ENCODE results near the gene GPR157. TPM values are rescaled to one million over a fixed set of nuclear protein-coding genes. Genes with fewer than 3 reads are reported as not detected.

The GPR157 gene
- total and polyA plus RNA-seq, 2 experiments from 2014 or later, result 0.81 to 3.9 TPM

DNA sequence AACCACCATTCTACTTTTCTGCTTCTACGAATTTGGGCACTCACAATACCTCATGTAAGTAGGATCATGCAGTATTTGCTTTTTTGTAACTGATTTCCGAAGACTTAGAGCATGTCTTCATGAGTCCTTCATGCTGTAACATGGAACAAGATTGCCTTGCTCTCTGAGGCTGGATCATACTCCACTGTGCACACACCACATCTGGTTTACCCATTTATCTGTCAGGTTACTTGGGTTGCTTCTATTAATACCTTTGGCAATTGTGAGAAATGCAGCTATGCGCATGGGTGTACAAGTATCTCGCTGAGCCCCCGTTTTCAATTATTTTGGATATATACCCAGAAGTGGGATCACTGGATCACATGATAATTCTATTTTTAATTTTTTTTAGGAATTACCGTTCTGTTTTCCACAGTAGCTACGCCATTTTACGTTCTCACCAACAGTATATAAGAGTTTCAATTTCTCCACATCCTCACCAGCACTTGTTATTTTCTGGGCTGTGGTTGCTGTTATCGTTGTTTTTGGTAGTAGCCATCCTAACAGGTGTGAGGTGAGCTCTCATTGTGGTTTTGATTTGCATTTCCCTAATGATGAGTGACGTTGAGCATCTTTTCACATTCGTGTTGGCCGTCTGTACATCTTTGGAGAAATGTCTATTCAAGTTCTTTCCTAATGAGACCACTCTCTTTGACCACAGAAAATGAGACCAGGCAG lies 48.8 kb downstream of the GPR157 start (continued):
- TF ChIP-seq ZNF462 (CRISPR knock-in tag; IDR thresholded peaks at IDR 0.05), result no peak
- no peak for TF ChIP-seq EZH2 (IDR thresholded peaks at IDR 0.05; ENCODE audit: low read depth, unreplicated experiment)
- no peak for TF ChIP-seq NANOG (IDR thresholded peaks at IDR 0.05; ENCODE audit: borderline replicate concordance)
- no peak for TF ChIP-seq ZNF331 (CRISPR knock-in tag; IDR thresholded peaks at IDR 0.05; ENCODE audit: low read depth)
- TF ChIP-seq STAT1 (IDR thresholded peaks at IDR 0.05; ENCODE audit: unreplicated experiment), result no peak
- TF ChIP-seq, protein P1, sequence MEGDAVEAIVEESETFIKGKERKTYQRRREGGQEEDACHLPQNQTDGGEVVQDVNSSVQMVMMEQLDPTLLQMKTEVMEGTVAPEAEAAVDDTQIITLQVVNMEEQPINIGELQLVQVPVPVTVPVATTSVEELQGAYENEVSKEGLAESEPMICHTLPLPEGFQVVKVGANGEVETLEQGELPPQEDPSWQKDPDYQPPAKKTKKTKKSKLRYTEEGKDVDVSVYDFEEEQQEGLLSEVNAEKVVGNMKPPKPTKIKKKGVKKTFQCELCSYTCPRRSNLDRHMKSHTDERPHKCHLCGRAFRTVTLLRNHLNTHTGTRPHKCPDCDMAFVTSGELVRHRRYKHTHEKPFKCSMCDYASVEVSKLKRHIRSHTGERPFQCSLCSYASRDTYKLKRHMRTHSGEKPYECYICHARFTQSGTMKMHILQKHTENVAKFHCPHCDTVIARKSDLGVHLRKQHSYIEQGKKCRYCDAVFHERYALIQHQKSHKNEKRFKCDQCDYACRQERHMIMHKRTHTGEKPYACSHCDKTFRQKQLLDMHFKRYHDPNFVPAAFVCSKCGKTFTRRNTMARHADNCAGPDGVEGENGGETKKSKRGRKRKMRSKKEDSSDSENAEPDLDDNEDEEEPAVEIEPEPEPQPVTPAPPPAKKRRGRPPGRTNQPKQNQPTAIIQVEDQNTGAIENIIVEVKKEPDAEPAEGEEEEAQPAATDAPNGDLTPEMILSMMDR (conservative IDR thresholded peaks at IDR 0.05; ENCODE audit: low read depth in 2 of 2), result no peak
- TF ChIP-seq EZH2phosphoT487 (IDR thresholded peaks at IDR 0.05; ENCODE audit: unreplicated experiment), result no peak
- TF ChIP-seq JUNB (IDR thresholded peaks at IDR 0.05; ENCODE audit: unreplicated experiment), result no peak
